Ishikawa (cell line): ENCODE data around the gene SLC9A7.

Experiments used
- CEBPB ChIP-seq: IDR thresholded peaks from 2 replicates; pipeline ENCODE4 v1.6.1; 2012
- CREB1 ChIP-seq: IDR thresholded peaks from 2 replicates; pipeline ENCODE4 v1.6.1; 2012; ENCODE audit warnings: low read depth
- EGR1 ChIP-seq: IDR thresholded peaks from 2 replicates; pipeline ENCODE4 v1.6.1; 2012
- EP300 ChIP-seq: IDR thresholded peaks from 2 replicates; pipeline ENCODE4 v1.6.1; 2012; ENCODE audit warnings: borderline replicate concordance
- FOXM1 ChIP-seq: IDR thresholded peaks from 2 replicates; pipeline ENCODE4 v1.6.1; 2012; ENCODE audit warnings: low read depth, borderline replicate concordance
- MAX ChIP-seq: IDR thresholded peaks from 2 replicates; pipeline ENCODE4 v1.6.1; 2012
- NFIC ChIP-seq: IDR thresholded peaks from 2 replicates; pipeline ENCODE4 v1.6.1; 2012
- RAD21 ChIP-seq: IDR thresholded peaks from 2 replicates; pipeline ENCODE4 v1.6.1; 2012; ENCODE audit warnings: low read depth
- REST ChIP-seq: IDR thresholded peaks from 2 replicates; pipeline ENCODE4 v1.6.1; 2012; ENCODE audit warnings: low read depth, mild to moderate bottlenecking
- TAF1 ChIP-seq: IDR thresholded peaks from 2 replicates; pipeline ENCODE4 v1.6.1; 2012; ENCODE audit warnings: low read depth, mild to moderate bottlenecking
- TCF12 ChIP-seq: IDR thresholded peaks from 2 replicates; pipeline ENCODE4 v1.6.1; 2012; ENCODE audit warnings: low read depth
- TEAD4 ChIP-seq: IDR thresholded peaks from 2 replicates; pipeline ENCODE4 v1.6.1; 2012
- USF1 ChIP-seq: IDR thresholded peaks from 2 replicates; pipeline ENCODE4 v1.6.1; 2012
- YY1 ChIP-seq: IDR thresholded peaks from 2 replicates; pipeline ENCODE4 v1.6.1; 2012; ENCODE audit warnings: low read depth
- ZBTB7A ChIP-seq: IDR thresholded peaks from 2 replicates; pipeline ENCODE4 v1.6.1; 2012; ENCODE audit warnings: low read depth

Gene SLC9A7

GRCh38 chrX:46758956-46759644 is at the start of gene SLC9A7:
TSS of gene SLC9A7 (minus strand) at chrX:46759118. CDS start at chrX:46759029, 89 bp downstream.
- no peak for TF ChIP-seq NFIC
- TF ChIP-seq TCF12 = 0 out of 2 replicates have a peak, but pooled peaks have one; percentile 17
- peak; percentile 84 for TF ChIP-seq RAD21
- TF ChIP-seq EGR1 = no peak
- TF ChIP-seq CREB1 = no peak
- TF ChIP-seq YY1 = no peak
- TF ChIP-seq USF1 = no peak

- no peak for TF ChIP-seq REST
- TF ChIP-seq TCF12 = no peak
- TF ChIP-seq YY1 = no peak
- TF ChIP-seq EP300 = no peak
- no peak for TF ChIP-seq ZBTB7A
- no peak for TF ChIP-seq MAX
- TF ChIP-seq NFIC = no peak
- no peak for TF ChIP-seq USF1
- TF ChIP-seq TAF1 = no peak
- TF ChIP-seq TEAD4 = no peak
- TF ChIP-seq RAD21 = no peak
- no peak for TF ChIP-seq FOXM1
- TF ChIP-seq CREB1 = no peak
- TF ChIP-seq CEBPB = no peak
These were observed 46.4 kb upstream of the SLC9A7 start for GRCh38 chrX:46805270-46805669.

GRCh38 chrX:46803140-46803539 is 44.2 kb upstream of the SLC9A7 start:
- TF ChIP-seq TCF12 (no peak), RAD21 (peak; percentile 24; the same call in 1 of the 2 replicates)

- TF ChIP-seq USF1 (no peak), RAD21 (peak; percentile 83), CREB1 (no peak)
These were observed 37.8 kb upstream of the SLC9A7 start for GRCh38 chrX:46796574-46797191.

- no peak for TF ChIP-seq RAD21
These were observed 34.6 kb upstream of the SLC9A7 start for GRCh38 chrX:46793386-46794143.

- TF ChIP-seq FOXM1 = no peak
These were observed 33.9 kb upstream of the SLC9A7 start for GRCh38 chrX:46792810-46793188.

- peak; percentile 55 for TF ChIP-seq NFIC
- TF ChIP-seq TEAD4 = 0 out of 2 replicates have a peak, but pooled peaks have one; percentile 38
- TF ChIP-seq EP300 = peak; percentile 44; the same call in 1 of the 2 replicates
- no peak; the same call in 1 of the 2 replicates for TF ChIP-seq MAX
- TF ChIP-seq TCF12 = peak; percentile 79
- no peak for TF ChIP-seq ZBTB7A
- TF ChIP-seq CEBPB = no peak
These were observed 33.2 kb upstream of the SLC9A7 start for GRCh38 chrX:46791927-46792809.
